DMS 273 (cell line): ENCODE measurements around the gene MEF2B.
A peak's percentile ranks its signal among the peaks of the same experiment; 100 is the strongest.
"Not testable (repeated sequence)": the region's sequence is repeated elsewhere in the genome, so short reads cannot be mapped to it uniquely, and the experiment has no call there.

Experiments used
- DNase-seq: peaks from one replicate; lab custom pipeline; 2025; ENCODE audit not compliant: unreplicated experiment; lab: John Stamatoyannopoulos, UW

The MEF2B gene

DNA sequence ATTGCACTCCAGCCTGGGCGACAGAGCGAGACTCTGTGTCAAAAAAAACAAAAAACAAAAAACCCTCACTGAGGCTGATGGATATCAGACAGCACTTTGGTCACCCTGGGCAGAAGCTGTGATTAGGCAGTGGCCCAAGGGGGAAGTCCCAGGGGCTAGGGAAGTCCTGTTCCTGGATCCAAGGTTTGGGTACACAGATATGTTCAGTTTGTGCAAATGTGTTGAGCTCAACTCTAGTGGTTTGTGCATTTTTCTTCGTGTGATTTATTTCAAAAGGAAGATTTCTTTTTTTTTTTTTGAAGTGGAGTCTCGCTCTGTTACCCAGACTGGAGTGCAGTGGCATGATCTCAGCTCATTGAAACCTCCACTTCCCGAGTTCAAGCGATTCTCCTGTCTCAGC, 12.3 kb downstream of the MEF2B start:
- DNase-seq: no peak

GRCh38 chr19:19155495-19156219, 14.4 kb downstream of the MEF2B start:
- no peak for DNase-seq

DNA sequence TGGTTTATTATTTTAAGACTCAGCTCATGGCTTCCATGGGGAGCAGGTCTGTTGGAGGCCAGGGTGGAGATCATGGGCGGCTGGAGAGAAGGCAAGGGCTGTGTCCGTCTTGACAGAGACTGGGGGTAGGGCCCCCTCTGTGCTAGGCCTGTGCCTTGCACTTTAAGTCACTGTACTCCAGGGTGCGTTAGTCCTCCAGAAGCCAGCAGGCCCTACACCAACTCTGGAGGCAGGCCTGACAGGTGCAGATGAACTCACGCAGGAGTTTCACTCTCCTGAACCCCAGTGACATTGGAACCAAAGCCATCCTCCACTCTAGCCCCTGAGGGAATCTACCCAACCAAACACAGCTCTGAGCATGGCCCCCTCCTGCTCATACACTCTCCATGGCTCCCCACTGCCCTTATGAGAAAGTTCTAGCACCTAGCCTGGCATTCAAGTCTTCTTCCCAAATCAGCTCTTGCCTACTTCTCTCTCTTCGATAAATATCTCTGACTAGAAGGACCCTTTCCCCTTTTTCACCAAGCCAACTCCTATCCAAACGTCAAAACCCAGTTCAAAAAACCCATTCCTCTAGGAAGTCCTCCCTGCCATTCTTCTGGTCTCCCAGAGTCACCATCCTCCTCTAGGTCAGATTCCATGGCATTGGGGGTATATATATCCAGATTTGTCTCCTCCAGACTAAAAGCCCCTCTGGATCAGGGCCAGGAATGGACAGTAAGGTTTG, 15.1 kb downstream of the MEF2B start:
- DNase-seq: no peak

- no peak for DNase-seq
These were observed 17.2 kb downstream of the MEF2B start for GRCh38 chr19:19152668-19153384.

- no peak for DNase-seq
These were observed 18.6 kb downstream of the MEF2B start for GRCh38 chr19:19151418-19151817.

DNA sequence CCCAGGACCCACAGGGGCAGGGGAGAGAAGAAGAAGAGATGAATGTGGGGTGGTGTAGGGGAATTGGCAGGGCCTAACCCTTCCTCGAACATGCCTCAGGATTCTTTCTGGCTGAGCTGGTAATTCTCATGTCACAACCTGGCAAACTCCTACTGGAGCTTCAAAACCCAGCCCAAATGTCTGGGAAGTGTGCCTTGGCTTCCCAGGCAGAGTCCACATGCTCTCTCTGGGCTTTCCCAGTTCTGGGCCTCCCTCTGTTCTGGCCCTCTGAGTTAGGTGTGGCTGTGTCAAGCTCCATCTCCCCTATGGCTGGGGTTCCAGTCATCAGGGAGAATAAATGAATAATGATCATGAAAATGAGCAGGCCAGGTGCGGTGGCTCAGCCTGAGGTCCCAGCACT, 20.6 kb downstream of the MEF2B start:
- no peak for DNase-seq

- not testable (repeated sequence) for DNase-seq
These were observed 21.6 kb downstream of the MEF2B start for GRCh38 chr19:19148504-19148903.

- no peak for DNase-seq
These were observed 22.7 kb downstream of the MEF2B start for GRCh38 chr19:19147344-19147743.

DNA sequence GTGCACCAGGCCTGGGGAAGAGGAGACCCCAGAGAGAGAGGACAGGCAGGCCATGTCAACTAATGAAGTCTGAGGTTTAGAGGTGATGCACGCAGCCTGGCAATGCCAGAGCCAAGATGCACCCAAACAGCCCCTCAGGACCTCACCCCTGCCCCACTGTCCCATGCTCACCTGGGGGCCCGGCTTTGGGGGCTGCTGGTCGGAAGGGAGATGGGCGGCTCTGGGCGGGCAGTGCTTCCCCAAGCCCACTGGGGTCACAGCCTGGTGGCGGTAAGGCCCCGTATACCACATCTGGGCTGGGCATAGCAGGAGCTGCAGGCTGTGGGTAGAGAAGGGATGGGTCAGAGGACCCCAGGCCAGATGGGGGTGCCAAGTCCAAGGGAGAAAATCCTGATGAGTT, 23.2 kb downstream of the MEF2B start:
- DNase-seq: no peak

GRCh38 chr19:19145684-19146608, 24.1 kb downstream of the MEF2B start:
- DNase-seq: peak; percentile 88

DNA sequence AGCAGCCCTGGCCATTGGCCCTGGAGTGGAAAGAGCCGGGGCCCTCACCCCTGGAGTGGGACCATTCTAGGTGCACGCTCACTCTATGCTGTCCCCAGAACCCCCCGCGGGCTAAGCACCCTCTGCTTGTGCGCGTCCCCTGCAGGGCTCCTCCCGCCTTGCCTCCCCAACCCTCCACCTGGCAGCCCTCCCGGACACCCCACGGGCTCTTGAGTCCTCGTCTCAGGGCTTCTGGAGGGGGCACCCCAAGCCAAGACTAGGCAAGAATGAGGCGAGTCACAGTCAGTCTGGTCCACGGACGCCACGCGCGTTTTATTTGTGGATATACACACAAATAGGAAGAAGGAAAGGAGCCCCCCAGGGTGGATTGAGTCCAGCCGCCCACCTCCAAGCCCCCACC, 24.8 kb downstream of the MEF2B start:
- no peak for DNase-seq

GRCh38 chr19:19142347-19142746, 27.7 kb downstream of the MEF2B start:
- no peak for DNase-seq

- DNase-seq: no peak
These were observed 29.6 kb downstream of the MEF2B start for GRCh38 chr19:19140476-19140875.

DNA sequence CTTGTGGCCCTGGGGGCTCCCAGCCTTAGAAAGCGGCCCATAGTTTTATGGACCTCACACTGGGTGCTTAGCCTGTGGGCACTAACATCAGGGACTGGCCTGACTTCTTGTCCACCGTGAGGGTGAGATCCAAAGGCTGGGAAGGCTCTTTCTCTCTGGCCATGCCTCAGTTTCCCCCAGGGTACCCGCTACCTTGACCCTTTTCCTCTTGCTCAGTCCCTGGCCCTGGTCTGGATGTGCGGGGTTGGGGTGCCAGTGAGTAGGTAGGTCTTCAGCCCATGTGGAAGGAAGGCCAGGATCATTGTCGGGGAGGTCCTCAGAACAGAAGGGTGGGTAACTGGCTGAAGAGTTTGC, 30.2 kb downstream of the MEF2B start:
- no peak for DNase-seq

DNA sequence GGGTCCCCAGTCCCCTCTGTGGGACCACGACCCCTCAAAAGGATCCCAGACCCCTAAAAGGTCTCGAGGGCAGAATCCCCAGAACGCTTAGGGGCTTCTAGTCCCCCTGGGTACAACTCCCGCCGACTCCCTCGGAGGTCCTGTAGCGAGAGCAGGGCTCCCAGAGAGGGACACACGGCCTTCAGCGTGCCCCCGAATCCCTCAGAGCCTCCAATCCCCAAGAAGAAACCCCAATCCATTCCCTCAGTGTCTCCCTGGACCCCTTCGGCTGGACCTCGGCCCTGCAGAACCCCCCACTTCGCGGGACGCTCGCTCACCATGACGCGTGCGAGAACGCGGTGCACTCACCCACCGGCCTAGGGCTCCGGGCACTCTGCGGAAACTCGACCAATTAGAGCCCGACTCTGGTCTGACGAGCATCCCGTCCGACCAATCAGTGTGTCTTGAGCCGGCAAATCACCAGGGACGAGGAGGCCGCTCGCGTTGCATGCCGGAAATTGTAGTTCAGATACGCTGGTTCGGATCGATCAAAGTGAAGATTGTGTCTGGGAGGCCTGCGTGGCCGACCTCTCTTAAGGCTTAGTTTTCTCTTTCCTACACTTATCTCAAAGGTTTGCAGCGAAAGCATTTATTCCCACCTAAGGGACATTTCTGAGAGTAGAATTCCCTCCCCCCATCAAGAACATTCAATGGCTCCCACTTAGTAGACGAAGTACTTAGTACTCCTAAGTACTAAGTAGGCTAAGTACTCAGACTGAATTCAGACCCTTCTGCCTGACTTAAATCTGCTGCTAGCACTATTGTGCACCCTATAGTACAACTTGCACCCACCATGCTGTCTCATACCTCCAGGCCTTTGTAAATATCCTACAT, 31.7 kb downstream of the MEF2B start, which contains the start of gene TMEM161A:
Gene TMEM161A, minus strand, starts transcription at position 370 of the 873 bp plus-strand sequence. Its CDS starts 50 bp downstream, at position 320.
- DNase-seq: peak; percentile 99

DNA sequence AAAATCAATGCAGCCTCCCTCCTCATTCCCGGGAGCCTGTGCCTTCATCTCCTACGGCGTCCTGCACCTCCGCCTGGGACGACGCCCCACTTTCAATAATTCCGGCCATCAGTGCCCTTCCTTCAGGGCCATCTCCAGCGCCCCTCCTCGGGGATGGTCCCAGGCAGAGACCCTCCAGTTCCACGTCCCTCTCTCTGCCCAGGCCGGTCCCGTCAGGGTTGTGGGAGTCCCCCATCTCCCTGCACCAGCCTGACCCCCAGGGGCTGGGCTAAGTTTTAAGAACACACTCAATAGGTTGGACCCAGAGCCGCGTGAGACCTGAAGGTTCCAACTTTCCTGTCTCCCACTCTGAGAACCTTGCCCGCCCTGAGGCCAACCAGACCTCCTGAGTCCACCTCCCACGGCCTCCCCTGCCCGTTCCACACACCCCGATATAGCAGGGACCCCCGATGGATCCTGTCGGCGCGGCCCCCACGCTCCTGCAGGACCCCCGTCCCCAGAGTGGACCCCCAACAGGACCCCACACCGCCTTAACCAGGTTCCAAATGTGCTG, 32.4 kb downstream of the MEF2B start:
- peak; percentile 33 for DNase-seq

DNA sequence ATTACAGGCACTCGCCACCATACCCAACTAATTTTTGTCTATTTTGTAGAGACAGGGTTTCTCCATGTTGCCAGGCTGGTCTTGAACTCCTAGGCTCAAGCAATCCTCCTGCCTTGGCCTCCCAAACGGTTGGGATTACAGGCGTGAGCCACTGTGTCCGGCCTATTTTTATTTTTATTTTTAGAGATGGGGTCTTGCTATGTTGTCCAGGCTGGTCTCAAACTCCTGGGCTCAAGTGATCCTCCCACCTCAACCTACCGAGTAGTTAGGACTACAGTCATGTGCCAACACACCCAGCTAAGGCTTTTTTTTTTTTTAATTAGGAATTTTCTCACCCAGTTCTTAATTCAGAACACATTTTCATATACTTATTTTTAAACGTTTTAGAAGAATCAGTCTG, 34.4 kb downstream of the MEF2B start:
- not testable (repeated sequence) for DNase-seq

GRCh38 chr19:19134687-19135158, 35.3 kb downstream of the MEF2B start:
- no peak for DNase-seq

DNA sequence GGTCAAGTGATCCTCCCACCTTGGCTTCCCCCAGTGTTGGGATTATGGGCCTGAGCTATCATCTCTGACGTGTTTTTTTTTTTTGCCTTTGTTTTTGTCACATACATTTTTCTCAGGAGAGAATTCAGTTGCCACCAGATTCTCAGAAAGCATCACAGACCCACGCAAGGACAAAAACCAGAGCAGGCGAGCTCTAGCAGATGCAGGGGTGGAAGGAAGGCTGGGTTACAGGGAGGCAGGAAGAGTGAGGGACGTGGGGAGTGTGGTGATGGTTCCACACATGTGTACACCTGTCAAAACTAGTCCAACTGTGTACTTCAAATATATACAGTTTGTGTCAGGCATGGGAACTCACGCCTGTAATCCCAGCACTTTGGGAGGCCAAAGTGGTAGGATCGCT, 36.1 kb downstream of the MEF2B start:
- no peak for DNase-seq
